ENCODE measurements around the gene ARHGAP10. TPM values are rescaled to one million over a fixed set of nuclear protein-coding genes. Genes with fewer than 3 reads are reported as not detected.
"Not testable (repeated sequence)": the region's sequence is repeated elsewhere in the genome, so short reads cannot be mapped to it uniquely, and the experiment has no call there.

Gene ARHGAP10
- total RNA-seq, 1 donor from 2014 or later = 15.8 TPM

- ATAC-seq = no peak
Observed at GRCh38 chr4:147854154-147854553, 122.3 kb downstream of the ARHGAP10 start.

DNA sequence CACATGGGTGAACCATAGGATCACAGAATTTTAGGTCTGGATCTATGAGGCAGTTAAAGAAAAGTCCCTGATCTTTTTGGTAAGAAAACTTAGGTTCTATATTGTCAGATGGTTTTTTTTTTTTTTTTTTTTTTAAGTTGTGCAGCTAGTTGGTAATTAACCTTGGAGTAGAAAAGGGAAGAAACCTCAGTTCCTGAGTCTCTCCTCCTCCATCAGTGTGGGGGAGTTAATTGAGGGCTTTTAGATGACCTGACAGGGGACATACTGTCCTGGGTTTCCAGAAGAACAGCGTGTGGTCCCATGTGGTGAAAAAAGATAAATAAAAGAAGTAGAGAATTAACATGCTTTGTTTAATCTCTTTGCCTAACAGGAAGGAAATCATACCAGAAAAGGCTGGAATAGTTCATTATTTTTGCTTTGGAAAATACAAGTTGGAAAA lies 123.7 kb downstream of the ARHGAP10 start:
- ATAC-seq = no peak

DNA sequence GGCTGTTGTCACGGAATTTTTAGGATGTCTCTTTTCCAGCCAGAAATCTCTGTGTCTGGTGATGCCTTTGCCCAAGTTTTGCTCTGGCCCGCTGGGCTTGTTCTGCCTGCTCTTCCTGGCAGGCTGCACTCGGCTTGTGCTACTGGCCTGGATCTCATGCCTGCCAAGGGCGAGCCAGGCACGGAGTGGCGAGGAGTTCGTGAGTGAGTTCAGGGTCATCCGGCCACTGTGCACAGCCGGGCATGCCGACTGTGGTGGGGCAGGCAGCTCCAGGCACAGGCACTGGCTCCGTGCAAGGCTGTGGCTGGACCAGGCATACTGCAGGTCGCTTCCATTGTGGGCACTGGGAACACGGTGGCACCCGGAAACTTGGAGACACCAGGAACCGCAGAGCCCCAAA lies 129.1 kb downstream of the ARHGAP10 start:
- ATAC-seq = peak; percentile 33

- ATAC-seq = no peak
Observed at GRCh38 chr4:147862043-147862692, 130.3 kb downstream of the ARHGAP10 start.

- ATAC-seq = no peak
Observed at GRCh38 chr4:147863111-147863747, 131.3 kb downstream of the ARHGAP10 start.

DNA sequence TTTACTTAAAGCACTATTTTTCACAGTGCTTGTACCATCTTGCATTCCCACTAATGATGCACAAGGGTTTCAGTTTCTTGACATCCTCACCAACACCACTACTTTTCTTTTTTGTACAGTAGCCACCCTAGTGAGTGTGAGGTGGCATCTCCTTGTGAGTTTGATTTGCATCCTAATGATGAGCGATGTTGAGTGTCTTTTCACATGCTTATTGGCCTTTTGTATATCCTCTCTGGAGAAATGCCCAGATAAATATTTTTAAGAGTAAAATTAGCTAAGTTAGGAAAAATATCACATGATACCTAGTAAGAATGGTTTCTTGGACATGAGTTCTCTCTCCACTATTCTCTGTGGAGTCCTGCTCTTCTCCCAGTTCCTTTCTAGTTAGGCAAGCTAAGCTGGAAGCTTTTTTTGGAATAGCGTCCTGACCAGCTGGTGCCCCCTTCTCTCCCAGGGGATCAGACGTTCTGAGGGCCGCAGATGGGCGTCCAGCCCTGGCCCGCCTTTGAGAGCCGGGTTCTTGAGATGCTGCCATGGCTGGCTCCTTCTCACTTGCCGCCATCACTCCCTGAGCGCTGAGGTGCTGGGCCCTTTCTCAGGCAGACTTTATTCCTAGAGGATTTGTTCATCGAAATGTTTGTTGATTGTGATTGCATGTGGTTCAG lies 132.1 kb downstream of the ARHGAP10 start:
- no peak for ATAC-seq

GRCh38 chr4:147864607-147865006 lies 132.7 kb downstream of the ARHGAP10 start:
- no peak for ATAC-seq

DNA sequence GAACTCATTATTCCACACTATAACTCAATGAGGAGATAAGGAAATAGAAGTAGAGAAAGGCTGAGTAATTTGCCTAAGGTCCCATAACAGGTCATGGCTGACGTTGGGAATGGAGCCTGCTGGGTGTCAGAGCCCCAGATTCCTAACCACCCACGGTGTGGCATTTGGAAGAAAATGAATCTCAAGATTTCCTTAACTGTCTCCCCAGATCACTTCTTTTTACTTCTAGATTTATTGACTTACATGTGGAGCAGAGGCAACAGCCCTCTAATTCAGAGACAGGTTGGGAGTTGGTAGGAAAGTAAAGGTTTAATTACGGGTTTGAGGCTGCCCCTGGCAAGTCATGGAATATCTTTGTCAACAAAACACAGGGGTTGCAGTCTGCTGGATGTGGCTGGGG lies 134.0 kb downstream of the ARHGAP10 start:
- no peak for ATAC-seq

- ATAC-seq = peak; percentile 95
Observed at GRCh38 chr4:147866532-147867271, 134.8 kb downstream of the ARHGAP10 start.

- ATAC-seq = no peak
Observed at GRCh38 chr4:147874109-147874508, 142.2 kb downstream of the ARHGAP10 start.

DNA sequence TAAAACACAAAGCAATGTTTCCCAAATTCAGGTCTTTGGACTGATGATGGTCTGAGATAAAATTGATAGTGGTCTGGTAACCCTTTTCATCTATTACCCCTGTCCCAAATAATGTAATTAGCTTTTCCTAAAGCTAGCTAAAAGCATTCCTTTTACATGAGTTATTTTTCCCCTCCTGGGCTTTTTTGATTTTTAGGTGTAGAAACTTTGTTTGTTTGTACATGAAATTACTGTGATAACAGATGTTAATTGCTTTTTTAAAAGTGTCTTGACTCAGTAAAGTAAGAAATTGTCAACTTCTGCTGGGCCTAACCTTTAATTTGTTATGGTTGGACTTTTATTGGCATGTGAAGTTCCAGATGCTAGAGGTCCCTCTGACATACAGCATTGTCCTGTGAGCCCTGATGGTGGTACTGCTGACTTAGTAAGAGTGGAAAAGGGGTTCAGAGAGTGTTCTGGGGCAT lies 145.5 kb downstream of the ARHGAP10 start:
- no peak for ATAC-seq

- ATAC-seq = no peak
Observed at GRCh38 chr4:147879676-147880075, 147.8 kb downstream of the ARHGAP10 start.

DNA sequence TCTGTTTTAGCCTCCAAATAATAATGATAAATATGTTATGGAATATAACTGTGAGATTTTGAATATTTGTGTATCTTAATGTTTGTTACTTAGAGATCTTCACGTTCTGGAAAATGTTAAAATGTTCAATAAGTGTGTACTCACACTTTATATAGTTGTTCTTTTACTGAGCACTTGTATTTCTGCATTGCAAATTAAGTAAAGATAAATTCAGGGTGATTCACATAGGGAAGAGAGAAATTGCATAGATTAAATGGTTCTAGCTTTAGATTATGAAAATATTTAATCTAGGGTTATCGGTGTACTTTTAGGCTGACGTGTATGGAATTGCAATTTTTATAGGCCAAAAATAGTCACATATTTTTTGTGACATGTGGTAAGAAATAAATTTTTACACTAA lies 148.6 kb downstream of the ARHGAP10 start:
- ATAC-seq = no peak

- no peak for ATAC-seq
Observed at GRCh38 chr4:147884536-147884935, 152.6 kb downstream of the ARHGAP10 start.

- not testable (repeated sequence) for ATAC-seq
Observed at GRCh38 chr4:147885216-147885615, 153.3 kb downstream of the ARHGAP10 start.

DNA sequence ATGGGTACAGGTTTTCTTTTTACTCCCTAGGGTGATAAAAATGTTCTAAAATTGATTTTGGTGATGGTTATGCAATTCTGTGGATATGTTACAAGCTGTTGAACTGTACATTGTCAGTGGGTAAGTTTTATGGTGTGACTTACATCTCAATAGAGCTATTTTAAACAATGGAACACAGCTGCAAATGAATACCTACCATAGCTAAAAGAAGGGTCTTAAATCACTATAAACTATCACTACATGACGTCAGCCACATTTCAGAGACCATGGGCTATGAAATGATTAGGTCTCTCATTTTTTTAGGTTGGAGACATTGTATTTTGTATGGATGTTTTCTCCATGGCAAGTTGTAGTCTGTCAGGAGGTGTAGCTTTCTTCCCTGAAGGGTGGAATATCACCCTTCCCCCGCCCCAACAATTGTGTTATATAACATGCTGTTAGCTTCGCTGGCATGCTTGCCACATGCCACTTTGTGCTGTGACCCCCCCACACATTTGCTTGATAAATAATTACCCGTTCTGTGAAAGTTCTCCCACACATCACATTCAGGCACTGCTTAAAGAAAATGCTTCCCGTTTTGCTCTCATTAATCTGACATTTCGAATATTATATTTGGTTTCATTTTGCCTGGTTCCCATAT lies 159.7 kb downstream of the ARHGAP10 start:
- ATAC-seq = no peak

GRCh38 chr4:147899512-147899911 lies 167.6 kb downstream of the ARHGAP10 start:
- no peak for ATAC-seq

GRCh38 chr4:147901388-147901787 lies 169.5 kb downstream of the ARHGAP10 start:
- ATAC-seq = no peak

- no peak for ATAC-seq
Observed at GRCh38 chr4:147901916-147902315, 170.0 kb downstream of the ARHGAP10 start.

DNA sequence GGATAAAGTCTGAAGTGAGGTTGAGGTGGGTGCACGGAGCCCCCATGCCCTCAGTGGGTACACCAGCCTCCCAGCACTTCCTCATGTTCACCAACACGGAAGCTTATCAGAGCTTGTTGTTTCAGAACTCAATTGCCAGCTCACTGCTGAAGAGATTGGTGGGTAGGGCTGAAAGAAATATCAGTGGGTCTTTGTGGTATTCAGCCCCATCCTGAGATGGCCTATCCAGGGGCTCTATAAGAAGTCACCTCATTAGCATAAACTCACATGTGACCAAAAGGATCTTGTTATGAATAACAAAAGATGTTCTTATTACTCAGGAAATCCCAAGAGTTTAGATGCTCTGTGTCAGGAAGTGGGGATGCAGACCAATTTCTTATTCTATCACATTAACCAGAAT lies 177.3 kb downstream of the ARHGAP10 start:
- no peak for ATAC-seq

DNA sequence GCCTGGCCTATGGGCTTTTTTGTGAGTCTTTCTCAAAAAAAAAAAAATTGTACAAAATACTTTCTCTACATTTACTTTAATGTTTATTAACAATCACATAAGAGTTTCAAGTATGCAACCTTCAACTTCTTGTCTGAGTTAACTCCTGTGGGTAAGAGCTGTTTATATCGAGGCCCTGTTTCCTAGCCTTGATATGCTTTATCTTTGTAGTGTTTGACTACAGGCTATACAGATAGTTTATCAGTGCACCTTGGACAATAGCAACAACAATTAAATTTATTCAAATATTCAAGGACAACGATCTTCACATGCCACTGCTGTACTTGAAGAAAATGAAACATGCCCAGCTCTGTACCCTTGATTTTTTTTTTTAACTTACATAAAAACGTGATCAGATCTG lies 178.4 kb downstream of the ARHGAP10 start:
- ATAC-seq = no peak

- not testable (repeated sequence) for ATAC-seq
Observed at GRCh38 chr4:147912106-147912505, 180.2 kb downstream of the ARHGAP10 start.

DNA sequence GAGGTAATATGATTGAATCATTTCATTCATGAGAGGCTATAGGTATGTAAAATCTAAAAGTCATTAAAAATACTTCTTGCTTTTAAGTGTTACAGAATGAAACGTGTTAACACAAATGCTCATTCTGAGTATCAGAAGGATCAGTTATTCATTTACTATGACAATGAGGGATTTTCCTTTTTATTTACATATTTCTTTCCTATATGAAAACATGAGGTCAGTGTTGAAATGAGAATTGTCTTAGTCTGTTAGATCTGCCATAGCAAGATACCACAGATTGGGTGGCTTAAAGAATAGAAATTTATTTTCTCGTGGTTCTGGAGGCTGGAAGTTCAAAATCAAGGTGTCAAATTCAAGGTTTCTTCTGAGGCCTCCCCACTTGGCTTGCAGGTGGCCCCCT lies 181.2 kb downstream of the ARHGAP10 start:
- no peak for ATAC-seq

All from esophagus mucosa (tissue), 1 donor.